Nephron (organoid): ENCODE data around the gene PRELID2.

Experiments
- H3K27ac Mint-ChIP-seq, 3 experiments: 2 replicates each; pipeline ENCODE4 v1.8.0; 2020; ENCODE audit warnings: mixed read lengths in 3 of 3, mild to moderate bottlenecking in 2 of 3, moderate library complexity in 1 of 3
- H3K27me3 Mint-ChIP-seq: 2 replicates; pipeline ENCODE4 v1.8.0; 2021; ENCODE audit warnings: low read depth, mild to moderate bottlenecking, moderate library complexity, mixed read lengths
- H3K36me3 Mint-ChIP-seq: 2 replicates; pipeline ENCODE4 v1.8.0; 2020; ENCODE audit warnings: low read depth, mixed read lengths
- H3K4me1 Mint-ChIP-seq: 2 replicates; pipeline ENCODE4 v1.8.0; 2020; ENCODE audit warnings: mixed read lengths
- H3K4me3 Mint-ChIP-seq, 3 experiments: 2 replicates each; pipeline ENCODE4 v1.8.0; 2020; ENCODE audit warnings: mild to moderate bottlenecking in 3 of 3, mixed read lengths in 3 of 3, moderate library complexity in 2 of 3
- H3K9me3 Mint-ChIP-seq: 2 replicates; pipeline ENCODE4 v1.8.0; 2020; ENCODE audit warnings: mixed read lengths
- CTCF ChIP-seq, 3 experiments: fragments of 200-600 bp; sonication (generic); IDR thresholded peaks; one replicate each; pipeline ENCODE4 v1.5.0; 2021; ENCODE audit warnings: antibody characterized with exemption in 3 of 3; ENCODE audit not compliant: unreplicated experiment in 3 of 3

Gene PRELID2

DNA sequence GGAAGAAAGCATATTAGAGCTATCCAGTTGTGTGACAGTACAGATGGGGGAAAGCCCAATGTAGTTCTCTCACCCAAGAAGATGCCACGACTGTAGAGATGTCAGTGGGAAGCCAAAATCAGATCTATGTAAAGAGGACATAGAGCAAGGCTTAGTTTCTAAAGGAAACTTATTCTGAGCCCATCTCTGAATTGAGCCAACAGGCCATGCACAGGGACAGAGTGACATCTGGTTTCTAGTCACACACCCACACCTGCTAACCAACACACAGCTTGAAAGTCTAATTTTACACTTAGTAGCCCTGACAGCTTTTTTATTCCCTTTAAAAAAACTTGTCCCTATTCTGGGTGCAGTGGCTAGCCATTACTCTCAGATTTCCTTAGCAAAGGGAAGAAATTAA is 22.3 kb downstream of the PRELID2 start:
- peaks cover 4% of the 10 kb centered on the region for H3K27me3 Mint-ChIP-seq
- no peak for TF ChIP-seq CTCF (IDR thresholded peaks at IDR 0.05; ENCODE audit: unreplicated experiment in 3 of 3)
- no peak overlapping the region for H3K4me3 Mint-ChIP-seq
- H3K4me1 Mint-ChIP-seq: peaks cover 10% of the 10 kb centered on the region
- no peak overlapping the region for H3K27ac Mint-ChIP-seq
- H3K9me3 Mint-ChIP-seq: no peaks in the 10 kb centered on the region
- H3K36me3 Mint-ChIP-seq: peaks cover 25% of the 10 kb centered on the region

DNA sequence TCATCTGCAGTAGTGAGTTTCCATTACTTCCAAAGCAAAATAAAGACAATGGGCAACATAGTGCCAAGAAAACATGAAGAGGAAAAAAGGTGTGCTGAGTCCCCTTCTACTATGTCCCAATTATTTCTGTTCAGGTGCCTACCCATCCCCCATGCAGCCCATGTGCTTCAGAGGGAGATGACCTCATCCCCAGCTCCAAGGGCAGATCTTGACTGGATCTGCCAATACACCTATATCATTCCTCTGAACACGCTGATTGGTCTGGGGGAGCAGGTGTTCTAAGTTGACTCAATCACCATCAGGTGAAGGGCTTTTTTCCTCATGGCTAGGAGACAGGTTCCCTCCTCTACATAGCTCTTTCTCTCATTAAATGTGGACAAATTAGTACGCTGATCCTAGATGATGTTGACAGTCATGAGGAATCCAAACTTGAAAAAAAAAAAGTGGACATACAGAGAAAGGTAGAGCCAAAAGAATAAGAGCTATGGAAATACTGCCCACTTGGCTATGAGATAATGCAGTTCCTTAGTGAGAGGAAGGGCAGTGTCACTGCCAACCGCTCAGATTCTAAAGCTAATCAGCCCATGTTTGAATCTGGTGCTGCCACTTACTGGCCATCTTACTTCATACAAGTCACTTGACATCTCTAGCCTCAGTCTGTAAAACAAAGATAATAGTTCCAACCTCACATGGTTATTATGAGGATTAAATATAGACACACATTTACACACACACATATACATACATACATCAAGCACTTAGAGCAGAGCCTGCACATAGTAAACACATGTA is 23.1 kb downstream of the PRELID2 start:
- Mint-ChIP-seq H3K36me3 (peaks cover 25% of the 10 kb centered on the region), H3K4me3 (no peak overlapping the region), H3K27me3 (peaks cover 4% of the 10 kb centered on the region), H3K4me1 (peaks cover 10% of the 10 kb centered on the region), H3K9me3 (no peaks in the 10 kb centered on the region), H3K27ac (no peak overlapping the region)
- TF ChIP-seq CTCF (IDR thresholded peaks at IDR 0.05; ENCODE audit: unreplicated experiment in 3 of 3): peak in 2 of 3 experiments; percentile 29 to 38

GRCh38 chr5:145806923-145807322 is 28.2 kb downstream of the PRELID2 start:
- no peak for TF ChIP-seq CTCF (IDR thresholded peaks at IDR 0.05; ENCODE audit: unreplicated experiment in 3 of 3)
- Mint-ChIP-seq H3K27me3 (peaks cover 4% of the 10 kb centered on the region), H3K36me3 (peaks cover 22% of the 10 kb centered on the region), H3K9me3 (no peaks in the 10 kb centered on the region), H3K4me3 (no peak overlapping the region), H3K27ac (peak overlapping the region in 1 of 3 experiments; percentile 38), H3K4me1 (peaks cover 1% of the 10 kb centered on the region)

DNA sequence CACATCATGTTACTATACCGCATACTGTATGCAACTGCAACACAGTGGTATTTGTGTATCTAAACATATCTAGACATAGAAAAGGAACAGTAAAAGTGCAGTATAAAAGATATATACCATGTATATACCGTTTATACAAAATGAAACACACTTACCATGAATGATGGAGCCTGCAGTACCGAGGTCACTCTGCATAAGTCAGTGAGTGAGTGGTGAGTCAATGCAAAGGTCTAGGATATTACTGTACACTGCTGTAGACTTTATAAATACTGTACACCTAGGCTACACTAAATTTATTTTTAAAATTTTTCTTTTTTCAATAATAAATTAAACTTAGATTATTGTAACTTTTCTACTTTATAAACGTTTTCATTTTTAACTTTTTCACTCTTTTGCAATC is 29.3 kb downstream of the PRELID2 start:
- no peaks in the 10 kb centered on the region for H3K27me3 Mint-ChIP-seq
- H3K9me3 Mint-ChIP-seq: no peaks in the 10 kb centered on the region
- TF ChIP-seq CTCF (IDR thresholded peaks at IDR 0.05; ENCODE audit: unreplicated experiment in 3 of 3): no peak
- H3K36me3 Mint-ChIP-seq: peaks cover 16% of the 10 kb centered on the region
- H3K4me1 Mint-ChIP-seq: no peaks in the 10 kb centered on the region
- no peak overlapping the region for H3K27ac Mint-ChIP-seq
- no peak overlapping the region for H3K4me3 Mint-ChIP-seq

GRCh38 chr5:145804701-145805100 is 30.4 kb downstream of the PRELID2 start:
- Mint-ChIP-seq H3K4me3 (no peak overlapping the region), H3K36me3 (peaks cover 17% of the 10 kb centered on the region), H3K27me3 (no peaks in the 10 kb centered on the region), H3K4me1 (no peaks in the 10 kb centered on the region), H3K9me3 (no peaks in the 10 kb centered on the region), H3K27ac (no peak overlapping the region)
- TF ChIP-seq CTCF (IDR thresholded peaks at IDR 0.05; ENCODE audit: unreplicated experiment in 3 of 3): no peak
